ENCODE results near the gene INSYN1. TPM values are rescaled to one million over a fixed set of nuclear protein-coding genes. Genes with fewer than 3 reads are reported as not detected.
A peak's percentile ranks its signal among the peaks of the same experiment; 100 is the strongest.
"Not testable (repeated sequence)": the region's sequence is repeated elsewhere in the genome, so short reads cannot be mapped to it uniquely, and the experiment has no call there.

Gene INSYN1
- total RNA-seq, 1 donor from 2014 or later: 0.32 TPM

- DNase-seq (ENCODE audit: low read depth): no peak
Observed at GRCh38 chr15:73714695-73715301, 38.4 kb downstream of the INSYN1 start.

- no peak for DNase-seq (ENCODE audit: low read depth)
Observed at GRCh38 chr15:73712107-73712506, 41.0 kb downstream of the INSYN1 start.

GRCh38 chr15:73711526-73711925 lies 41.6 kb downstream of the INSYN1 start:
- DNase-seq (ENCODE audit: low read depth): no peak

- no peak for DNase-seq (ENCODE audit: low read depth)
Observed at GRCh38 chr15:73710321-73710720, 42.8 kb downstream of the INSYN1 start.

GRCh38 chr15:73709686-73710085 lies 43.5 kb downstream of the INSYN1 start:
- no peak for DNase-seq (ENCODE audit: low read depth)

GRCh38 chr15:73709241-73709640 lies 43.9 kb downstream of the INSYN1 start:
- DNase-seq (ENCODE audit: low read depth): no peak

GRCh38 chr15:73708691-73709090 lies 44.5 kb downstream of the INSYN1 start:
- no peak for DNase-seq (ENCODE audit: low read depth)

- DNase-seq (ENCODE audit: low read depth): peak; percentile 55
Observed at GRCh38 chr15:73704869-73705645, 48.1 kb downstream of the INSYN1 start.

GRCh38 chr15:73704142-73704868 lies 48.8 kb downstream of the INSYN1 start:
- DNase-seq (ENCODE audit: low read depth): not testable (repeated sequence)

GRCh38 chr15:73703601-73704000 lies 49.5 kb downstream of the INSYN1 start:
- not testable (repeated sequence) for DNase-seq (ENCODE audit: low read depth)

- DNase-seq (ENCODE audit: low read depth): not testable (repeated sequence)
Observed at GRCh38 chr15:73702311-73703239, 50.6 kb downstream of the INSYN1 start.

- DNase-seq (ENCODE audit: low read depth): peak; percentile 88
Observed at GRCh38 chr15:73700041-73700842, 52.9 kb downstream of the INSYN1 start.

- DNase-seq (ENCODE audit: low read depth): no peak
Observed at GRCh38 chr15:73699249-73700040, 53.7 kb downstream of the INSYN1 start.

GRCh38 chr15:73697033-73697467 lies 56.1 kb downstream of the INSYN1 start:
- DNase-seq (ENCODE audit: low read depth): peak; percentile 100

GRCh38 chr15:73696641-73697001 lies 56.5 kb downstream of the INSYN1 start:
- no peak for DNase-seq (ENCODE audit: low read depth)

- no peak for DNase-seq (ENCODE audit: low read depth)
Observed at GRCh38 chr15:73695773-73696640, 57.1 kb downstream of the INSYN1 start.

GRCh38 chr15:73694419-73694818 lies 58.7 kb downstream of the INSYN1 start:
- peak; percentile 59 for DNase-seq (ENCODE audit: low read depth)

GRCh38 chr15:73691396-73691795 lies 61.8 kb downstream of the INSYN1 start:
- peak; percentile 60 for DNase-seq (ENCODE audit: low read depth)

All from myocyte (in vitro differentiated cells).